Lung (tissue), 12 donors: ENCODE results near the gene DNAJA4. TPM values are rescaled to one million over a fixed set of nuclear protein-coding genes. Genes with fewer than 3 reads are reported as not detected.

Experiments used
- ATAC-seq: fragments of 200-7000 bp; cut with Tn5 transposase; one replicate; pipeline ENCODE4 v1.9.1; 2020; ENCODE audit warnings: moderate number of reproducible peaks; ENCODE audit not compliant: insufficient read depth, low FRiP score
- DNase-seq, 3 donors: peaks; one replicate each; pipeline ENCODE4 v3.0.0-alpha.2; 2013 to 2017
- H3K27ac ChIP-seq, 2 donors: one replicate each; pipeline ENCODE4 v1.5.1; 2013; ENCODE audit warnings: mild to moderate bottlenecking in 2 of 2, moderate library complexity in 2 of 2, control low read depth in 1 of 2, inconsistent platforms in 1 of 2, low read depth in 1 of 2, low read length in 1 of 2
- H3K27me3 ChIP-seq, 3 donors: one replicate each; pipeline ENCODE4 v1.5.1; 2013; ENCODE audit warnings: low read length in 2 of 3; ENCODE audit not compliant: control insufficient read depth in 3 of 3, insufficient read depth in 3 of 3
- H3K36me3 ChIP-seq, 4 donors: one replicate each; pipeline ENCODE4 v1.5.1; 2013; ENCODE audit warnings: low read length in 4 of 4, mild to moderate bottlenecking in 1 of 4, moderate library complexity in 1 of 4; ENCODE audit not compliant: control insufficient read depth in 4 of 4, insufficient read depth in 4 of 4
- H3K4me1 ChIP-seq, 5 donors: one replicate each; pipeline ENCODE4 v1.5.1; 2013; ENCODE audit warnings: low read length in 5 of 5, mild to moderate bottlenecking in 2 of 5, moderate library complexity in 1 of 5; ENCODE audit not compliant: control insufficient read depth in 5 of 5, insufficient read depth in 5 of 5
- H3K4me3 ChIP-seq: one replicate; pipeline ENCODE4 v1.5.1; 2013; ENCODE audit warnings: mild to moderate bottlenecking, control low read depth, moderate library complexity
- H3K9ac ChIP-seq, 2 donors: one replicate each; pipeline ENCODE4 v1.5.1; 2013; ENCODE audit warnings: low read length in 2 of 2, control low read depth in 1 of 2; ENCODE audit not compliant: insufficient read depth in 1 of 2
- H3K9me3 ChIP-seq, 4 donors: one replicate each; pipeline ENCODE4 v1.5.1; 2013; ENCODE audit warnings: low read length in 3 of 4, mild to moderate bottlenecking in 1 of 4, moderate library complexity in 1 of 4; ENCODE audit not compliant: control insufficient read depth in 4 of 4, insufficient read depth in 3 of 4
- WGBS, 2 donors: extraction: QIAGEN DNeasy Blood & Tissue Kit; methylation state at CpG; one replicate each; pipeline ENCODE4 v1.1.7; 2013; 5-methylcytosine and 5-hydroxymethylcytosine counted together
- polyA plus RNA-seq, 2 donors: library from polyadenylated mRNA; stranded (reverse); fragments of 200-250 nt; gene quantifications; one replicate each; pipeline ENCODE4 v1.2.1, GENCODE V29; 2013
- total RNA-seq, 2 donors: library from RNA; depleted of rRNA in 1 of 2; stranded (reverse); fragments of >200 nt in 1 of 2; gene quantifications; one replicate each; pipeline ENCODE4 v1.2.1, GENCODE V29; 2014 to 2021
- TF ChIP-seq, protein P1 (sequence below): IDR thresholded peaks from 2 replicates; pipeline ENCODE4 v1.5.1; 2012; ENCODE audit warnings: mild to moderate bottlenecking; ENCODE audit errors: control extremely low read depth, extremely low read depth
- donor health status: control.
- donor health status: control.
- donor health status: Bipolar disorder and iron deficiency.
- donor health status: healthy.
- donor health status: DM: yes; HTN: yes; CAD: no.

Gene DNAJA4
- total and polyA plus RNA-seq, 4 donors = 19.3 to 74.6 (median 33.9) TPM

DNA sequence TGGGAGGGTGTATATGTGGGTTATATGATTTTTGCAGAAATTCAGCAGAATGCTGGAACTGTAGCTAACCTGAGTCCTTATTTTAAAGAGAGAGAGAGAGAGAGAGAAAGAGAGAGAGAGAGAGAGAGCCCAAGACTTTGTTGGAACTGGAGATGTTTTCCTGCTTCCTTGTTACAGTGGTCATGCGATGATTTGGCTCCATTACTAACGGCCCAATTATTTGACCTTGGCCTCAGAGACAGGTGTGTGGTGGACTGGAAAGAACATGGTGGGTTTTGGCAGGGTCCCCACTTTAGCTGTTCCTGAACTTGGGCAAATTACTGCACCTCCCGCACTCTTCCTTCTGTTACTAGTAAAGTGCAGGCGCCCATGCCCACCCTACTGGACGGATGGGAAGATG is 15.2 kb upstream of the DNAJA4 start:
- H3K9me3 ChIP-seq = no peaks in the 10 kb centered on the region
- DNase-seq (no peak), ATAC-seq (no peak)
- H3K27me3 ChIP-seq = no peaks in the 10 kb centered on the region
- 87 to 94% methylated on average over 5 of the region's 5 CpGs for WGBS, 2 donors
- H3K27ac ChIP-seq = no peak overlapping the region
- TF ChIP-seq, protein P1, sequence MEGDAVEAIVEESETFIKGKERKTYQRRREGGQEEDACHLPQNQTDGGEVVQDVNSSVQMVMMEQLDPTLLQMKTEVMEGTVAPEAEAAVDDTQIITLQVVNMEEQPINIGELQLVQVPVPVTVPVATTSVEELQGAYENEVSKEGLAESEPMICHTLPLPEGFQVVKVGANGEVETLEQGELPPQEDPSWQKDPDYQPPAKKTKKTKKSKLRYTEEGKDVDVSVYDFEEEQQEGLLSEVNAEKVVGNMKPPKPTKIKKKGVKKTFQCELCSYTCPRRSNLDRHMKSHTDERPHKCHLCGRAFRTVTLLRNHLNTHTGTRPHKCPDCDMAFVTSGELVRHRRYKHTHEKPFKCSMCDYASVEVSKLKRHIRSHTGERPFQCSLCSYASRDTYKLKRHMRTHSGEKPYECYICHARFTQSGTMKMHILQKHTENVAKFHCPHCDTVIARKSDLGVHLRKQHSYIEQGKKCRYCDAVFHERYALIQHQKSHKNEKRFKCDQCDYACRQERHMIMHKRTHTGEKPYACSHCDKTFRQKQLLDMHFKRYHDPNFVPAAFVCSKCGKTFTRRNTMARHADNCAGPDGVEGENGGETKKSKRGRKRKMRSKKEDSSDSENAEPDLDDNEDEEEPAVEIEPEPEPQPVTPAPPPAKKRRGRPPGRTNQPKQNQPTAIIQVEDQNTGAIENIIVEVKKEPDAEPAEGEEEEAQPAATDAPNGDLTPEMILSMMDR = no peak
- H3K4me1 ChIP-seq = peaks cover 0 to under 1% (median 0%) of the 10 kb centered on the region in 5 donors
- H3K4me3 ChIP-seq = no peak overlapping the region
- no peak overlapping the region for H3K9ac ChIP-seq
- H3K36me3 ChIP-seq = no peaks in the 10 kb centered on the region

- H3K4me3 ChIP-seq = no peak overlapping the region
- no peaks in the 10 kb centered on the region for H3K27me3 ChIP-seq
- DNase-seq (no peak), ATAC-seq (no peak)
- H3K9ac ChIP-seq = no peak overlapping the region
- TF ChIP-seq, protein P1 = no peak
- no peaks in the 10 kb centered on the region for H3K9me3 ChIP-seq
- H3K4me1 ChIP-seq = no peaks in the 10 kb centered on the region
- H3K36me3 ChIP-seq = no peaks in the 10 kb centered on the region
- WGBS, 2 donors = 85 to 89% methylated on average over 9 of the region's 9 CpGs
- no peak overlapping the region for H3K27ac ChIP-seq
Observed at GRCh38 chr15:78251136-78251535, 13.2 kb upstream of the DNAJA4 start.

DNA sequence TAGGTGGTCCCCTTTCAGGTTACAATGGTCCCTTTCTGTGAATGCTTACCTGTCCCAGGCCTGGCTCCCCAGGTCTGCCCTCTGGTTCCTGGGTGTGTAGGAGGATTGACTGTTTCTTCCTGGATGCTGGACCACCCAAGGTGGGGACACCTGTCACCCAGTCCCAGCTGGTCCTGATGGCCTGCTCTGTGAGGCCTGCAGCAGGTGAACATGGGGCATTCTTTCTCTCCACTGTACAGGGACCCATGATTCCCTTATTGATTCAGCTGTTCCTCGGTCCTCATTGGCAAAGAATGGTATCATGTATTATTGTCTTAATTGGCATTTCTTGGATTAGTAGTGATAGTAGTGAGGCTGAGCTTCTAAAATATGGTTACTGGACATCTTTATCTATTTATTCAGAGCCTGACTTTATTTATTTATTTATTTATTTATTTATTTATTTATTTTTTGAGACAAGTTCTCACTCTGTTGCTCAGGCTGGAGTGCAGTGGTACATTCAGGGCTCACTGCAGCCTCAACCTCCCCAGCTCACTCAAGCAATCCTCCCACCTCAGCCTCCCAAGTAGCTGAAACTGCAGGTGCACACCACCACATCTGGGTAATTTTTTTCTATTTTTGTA is 8.8 kb upstream of the DNAJA4 start:
- WGBS, 2 donors = 95 to 96% methylated on average over 1 of the region's 1 CpG
- Histone ChIP-seq H3K4me3 (no peak overlapping the region), H3K9me3 (no peaks in the 10 kb centered on the region), H3K9ac (no peak overlapping the region), H3K27me3 (no peaks in the 10 kb centered on the region), H3K4me1 (no peaks in the 10 kb centered on the region), H3K36me3 (no peaks in the 10 kb centered on the region), H3K27ac (no peak overlapping the region)
- ATAC-seq = no peak
- DNase-seq = no peak
- TF ChIP-seq, protein P1 = no peak

DNA sequence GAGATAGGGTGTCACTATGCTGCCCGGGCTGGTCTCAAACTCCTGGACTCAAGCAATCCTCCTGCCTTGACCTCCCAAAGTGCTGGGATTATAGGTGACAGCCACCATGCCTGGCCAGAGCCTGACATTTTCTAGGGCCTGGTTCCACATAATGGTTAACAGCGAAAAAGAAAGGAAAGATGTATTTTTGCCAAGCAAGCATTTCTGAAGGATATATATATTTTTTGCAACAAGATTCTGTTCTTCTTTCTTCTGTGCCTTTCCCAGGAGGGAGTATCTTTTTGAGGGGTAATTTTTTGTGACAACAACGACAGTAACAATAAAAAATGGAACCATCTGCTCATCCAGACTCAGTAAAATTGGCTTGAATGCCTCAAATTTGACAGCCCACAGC is 8.3 kb upstream of the DNAJA4 start:
- no peaks in the 10 kb centered on the region for H3K9me3 ChIP-seq
- no peaks in the 10 kb centered on the region for H3K27me3 ChIP-seq
- no peak for ATAC-seq
- TF ChIP-seq, protein P1 = no peak
- H3K36me3 ChIP-seq = no peaks in the 10 kb centered on the region
- no peaks in the 10 kb centered on the region for H3K4me1 ChIP-seq
- H3K4me3 ChIP-seq = no peak overlapping the region
- no peak for DNase-seq
- H3K27ac ChIP-seq = no peak overlapping the region
- WGBS, 2 donors = 88 to 93% methylated on average over 3 of the region's 3 CpGs
- H3K9ac ChIP-seq = no peak overlapping the region
